ENCODE results near the gene PSG6.
A peak's percentile ranks its signal among the peaks of the same experiment; 100 is the strongest.
"Not testable (repeated sequence)": the region's sequence is repeated elsewhere in the genome, so short reads cannot be mapped to it uniquely, and the experiment has no call there.

PSG6 gene

GRCh38 chr19:42906162-42906561, 11.5 kb downstream of the PSG6 start:
- DNase-seq, result not testable (repeated sequence)

GRCh38 chr19:42900561-42900960, 17.1 kb downstream of the PSG6 start:
- not testable (repeated sequence) for DNase-seq

- not testable (repeated sequence) for DNase-seq
Measured at GRCh38 chr19:42899674-42900073, 18.0 kb downstream of the PSG6 start.

- DNase-seq, result not testable (repeated sequence)
Measured at GRCh38 chr19:42899110-42899509, 18.6 kb downstream of the PSG6 start.

GRCh38 chr19:42898656-42899055, 19.0 kb downstream of the PSG6 start:
- DNase-seq, result not testable (repeated sequence)

GRCh38 chr19:42897729-42898128, 20.0 kb downstream of the PSG6 start:
- DNase-seq, result not testable (repeated sequence)

- not testable (repeated sequence) for DNase-seq
Measured at GRCh38 chr19:42890446-42890845, 27.2 kb downstream of the PSG6 start.

- DNase-seq, result not testable (repeated sequence)
Measured at GRCh38 chr19:42887876-42888445, 29.7 kb downstream of the PSG6 start.

GRCh38 chr19:42882730-42883129, 35.0 kb downstream of the PSG6 start:
- DNase-seq, result not testable (repeated sequence)

- DNase-seq, result not testable (repeated sequence)
Measured at GRCh38 chr19:42882010-42882409, 35.7 kb downstream of the PSG6 start.

GRCh38 chr19:42881279-42881678, 36.4 kb downstream of the PSG6 start:
- peak; percentile 3 for DNase-seq

GRCh38 chr19:42880621-42881020, 37.1 kb downstream of the PSG6 start:
- not testable (repeated sequence) for DNase-seq

GRCh38 chr19:42879613-42880012, 38.1 kb downstream of the PSG6 start, which contains the start of gene PSG1:
Gene PSG1, minus strand, starts transcription at chr19:42879713. Its CDS starts 132 bp downstream, at chr19:42879581.
- no peak for DNase-seq

- not testable (repeated sequence) for DNase-seq
Measured at GRCh38 chr19:42876596-42876995, 41.1 kb downstream of the PSG6 start.

- DNase-seq, result not testable (repeated sequence)
Measured at GRCh38 chr19:42875881-42876280, 41.8 kb downstream of the PSG6 start.

- DNase-seq, result not testable (repeated sequence)
Measured at GRCh38 chr19:42874901-42875813, 42.5 kb downstream of the PSG6 start.

GRCh38 chr19:42874136-42874535, 43.6 kb downstream of the PSG6 start:
- DNase-seq, result not testable (repeated sequence)

GRCh38 chr19:42872608-42873007, 45.1 kb downstream of the PSG6 start:
- DNase-seq, result no peak

- no peak for DNase-seq
Measured at GRCh38 chr19:42857544-42857867, 60.2 kb downstream of the PSG6 start.

GRCh38 chr19:42856866-42857543, 60.7 kb downstream of the PSG6 start:
- peak; percentile 1 for DNase-seq

- not testable (repeated sequence) for DNase-seq
Measured at GRCh38 chr19:42854745-42855144, 62.9 kb downstream of the PSG6 start.

GRCh38 chr19:42853231-42853630, 64.5 kb downstream of the PSG6 start:
- DNase-seq, result not testable (repeated sequence)

- not testable (repeated sequence) for DNase-seq
Measured at GRCh38 chr19:42852821-42853220, 64.9 kb downstream of the PSG6 start.

Data from hematopoietic multipotent progenitor cell treated with erythropoietin and hydrocortisone succinate and interleukin-3 and kit ligand, for 6 days (in vitro differentiated cells).